GM12873 (cell line): ENCODE data around the gene CHST13.

Experiments
- CTCF ChIP-seq: IDR thresholded peaks from 2 replicates; pipeline ENCODE4 v1.5.1; 2012; ENCODE audit warnings: low read depth, mild to moderate bottlenecking, moderate library complexity, low read length, control low read depth; ENCODE audit not compliant: insufficient read depth; ENCODE audit errors: missing control alignments

Gene CHST13

GRCh38 chr3:126528800-126529541 lies 5.0 kb downstream of the CHST13 start:
- TF ChIP-seq CTCF: no peak

GRCh38 chr3:126529585-126530170 lies 5.7 kb downstream of the CHST13 start:
- TF ChIP-seq CTCF: no peak

GRCh38 chr3:126530171-126531050 lies 6.5 kb downstream of the CHST13 start:
- TF ChIP-seq CTCF: no peak

- TF ChIP-seq CTCF: no peak
Measured at GRCh38 chr3:126531051-126531330, 7.0 kb downstream of the CHST13 start.

- no peak for TF ChIP-seq CTCF
Measured at GRCh38 chr3:126533506-126533905, 9.6 kb downstream of the CHST13 start.

GRCh38 chr3:126535636-126536035 lies 11.7 kb downstream of the CHST13 start:
- TF ChIP-seq CTCF: no peak

- TF ChIP-seq CTCF: no peak
Measured at GRCh38 chr3:126536126-126536525, 12.2 kb downstream of the CHST13 start.
